ENCODE measurements around the gene SKOR1. TPM values are rescaled to one million over a fixed set of nuclear protein-coding genes. Genes with fewer than 3 reads are reported as not detected.

SKOR1 gene, protein sequence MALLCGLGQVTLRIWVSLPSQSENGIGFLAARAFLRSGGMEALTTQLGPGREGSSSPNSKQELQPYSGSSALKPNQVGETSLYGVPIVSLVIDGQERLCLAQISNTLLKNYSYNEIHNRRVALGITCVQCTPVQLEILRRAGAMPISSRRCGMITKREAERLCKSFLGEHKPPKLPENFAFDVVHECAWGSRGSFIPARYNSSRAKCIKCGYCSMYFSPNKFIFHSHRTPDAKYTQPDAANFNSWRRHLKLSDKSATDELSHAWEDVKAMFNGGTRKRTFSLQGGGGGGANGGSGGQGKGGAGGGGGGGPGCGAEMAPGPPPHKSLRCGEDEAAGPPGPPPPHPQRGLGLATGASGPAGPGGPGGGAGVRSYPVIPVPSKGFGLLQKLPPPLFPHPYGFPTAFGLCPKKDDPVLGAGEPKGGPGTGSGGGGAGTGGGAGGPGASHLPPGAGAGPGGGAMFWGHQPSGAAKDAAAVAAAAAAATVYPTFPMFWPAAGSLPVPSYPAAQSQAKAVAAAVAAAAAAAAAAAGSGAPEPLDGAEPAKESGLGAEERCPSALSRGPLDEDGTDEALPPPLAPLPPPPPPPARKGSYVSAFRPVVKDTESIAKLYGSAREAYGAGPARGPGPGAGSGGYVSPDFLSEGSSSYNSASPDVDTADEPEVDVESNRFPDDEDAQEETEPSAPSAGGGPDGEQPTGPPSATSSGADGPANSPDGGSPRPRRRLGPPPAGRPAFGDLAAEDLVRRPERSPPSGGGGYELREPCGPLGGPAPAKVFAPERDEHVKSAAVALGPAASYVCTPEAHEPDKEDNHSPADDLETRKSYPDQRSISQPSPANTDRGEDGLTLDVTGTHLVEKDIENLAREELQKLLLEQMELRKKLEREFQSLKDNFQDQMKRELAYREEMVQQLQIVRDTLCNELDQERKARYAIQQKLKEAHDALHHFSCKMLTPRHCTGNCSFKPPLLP
- total RNA-seq = 0.06 TPM in 1 of 2 replicates, not detected in the other

GRCh38 chr15:67824976-67825880 is at the start of gene SKOR1:
Gene SKOR1, plus strand, starts transcription at chr15:67825509. Its CDS starts 94 bp downstream, at chr15:67825603.

DNA sequence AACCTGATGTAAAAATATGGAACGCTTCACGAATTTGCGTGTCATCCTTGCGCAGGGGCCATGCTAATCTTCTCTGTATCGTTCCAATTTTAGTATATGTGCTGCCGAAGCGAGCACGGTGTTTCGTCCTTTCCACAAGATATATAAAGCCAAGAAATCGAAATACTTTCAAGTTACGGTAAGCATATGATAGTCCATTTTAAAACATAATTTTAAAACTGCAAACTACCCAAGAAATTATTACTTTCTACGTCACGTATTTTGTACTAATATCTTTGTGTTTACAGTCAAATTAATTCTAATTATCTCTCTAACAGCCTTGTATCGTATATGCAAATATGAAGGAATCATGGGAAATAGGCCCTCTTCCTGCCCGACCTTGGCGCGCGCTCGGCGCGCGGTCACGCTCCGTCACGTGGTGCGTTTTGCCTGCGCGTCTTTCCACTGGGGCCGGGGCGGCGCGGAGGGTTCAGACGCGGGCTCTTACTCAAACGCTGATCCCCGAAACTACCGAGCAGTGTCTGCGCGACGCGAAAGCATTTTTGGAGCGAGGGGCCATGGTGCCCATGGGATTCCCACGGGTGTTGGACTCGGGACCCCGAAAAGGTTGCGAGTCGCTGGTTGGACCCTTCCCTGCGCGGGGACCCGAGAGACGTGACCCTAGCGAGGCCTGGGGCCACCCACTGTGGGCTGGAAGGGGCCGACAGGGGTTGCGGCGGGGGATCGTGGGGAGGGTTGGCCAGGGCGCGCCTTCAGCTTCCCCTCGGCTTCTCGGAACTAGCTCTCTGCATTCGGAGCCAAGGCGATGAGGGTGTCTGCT is 14.8 kb downstream of the SKOR1 start, which contains the start of gene RNU6-1:
TSS of gene RNU6-1 (minus strand) at position 117 of the 820 bp plus-strand sequence.

Other genes starting within 250 kb of the SKOR1 start
- not detected in 2 replicates for gene RNU6-1, start 14.5 kb downstream of the SKOR1 start, total RNA-seq
- gene PIAS1, start 228.8 kb downstream of the SKOR1 start, total RNA-seq = 9.2 and 11.4 TPM in 2 replicates